Activated gamma-delta T cell treated with Interleukin-2 at 50 U/mL for 16 hours (primary cell): ENCODE results near the gene RASSF3.
A peak's percentile ranks its signal among the peaks of the same experiment; 100 is the strongest.

Experiments used
- DNase-seq: peaks from one replicate; pipeline ENCODE4 v3.0.0-alpha.2; 2020

RASSF3 gene

DNA sequence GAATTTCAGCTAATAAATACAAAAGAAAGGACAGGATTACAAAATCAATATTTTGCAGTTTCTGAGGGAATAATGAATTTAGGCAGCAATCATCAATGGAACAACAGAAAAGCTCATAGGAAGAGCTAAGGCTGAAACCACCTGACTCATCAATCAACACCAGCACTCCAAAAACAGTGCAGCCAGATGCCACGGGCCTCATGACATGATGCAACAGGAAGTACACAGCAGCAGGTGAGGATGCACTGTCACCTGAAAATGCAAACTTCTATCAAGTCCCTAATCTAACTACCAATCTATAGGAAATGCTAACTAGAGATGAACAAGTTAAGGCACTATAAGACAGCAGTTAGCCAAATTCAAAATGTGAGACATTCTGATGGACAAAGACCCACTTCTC lies 127.2 kb downstream of the RASSF3 start:
- DNase-seq, result peak; percentile 14

DNA sequence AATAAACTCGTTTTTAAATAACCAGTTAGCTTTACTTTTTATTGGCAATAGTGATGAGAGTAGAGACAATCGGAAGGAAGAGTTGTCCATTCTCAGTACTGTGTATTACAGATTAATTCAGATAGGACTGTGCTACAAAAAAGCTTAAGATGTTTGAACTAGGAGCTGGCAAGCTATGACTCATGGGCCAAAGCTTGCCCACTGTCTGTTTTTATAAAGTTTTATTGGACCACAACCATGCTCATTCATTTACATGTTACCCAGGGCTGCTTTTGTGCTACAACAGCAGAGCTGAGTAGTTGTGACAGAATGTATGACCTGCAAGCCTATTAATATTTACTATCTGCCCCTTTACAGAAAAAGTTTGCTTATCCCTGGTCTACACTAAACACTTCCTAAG lies 129.5 kb downstream of the RASSF3 start:
- DNase-seq, result no peak

DNA sequence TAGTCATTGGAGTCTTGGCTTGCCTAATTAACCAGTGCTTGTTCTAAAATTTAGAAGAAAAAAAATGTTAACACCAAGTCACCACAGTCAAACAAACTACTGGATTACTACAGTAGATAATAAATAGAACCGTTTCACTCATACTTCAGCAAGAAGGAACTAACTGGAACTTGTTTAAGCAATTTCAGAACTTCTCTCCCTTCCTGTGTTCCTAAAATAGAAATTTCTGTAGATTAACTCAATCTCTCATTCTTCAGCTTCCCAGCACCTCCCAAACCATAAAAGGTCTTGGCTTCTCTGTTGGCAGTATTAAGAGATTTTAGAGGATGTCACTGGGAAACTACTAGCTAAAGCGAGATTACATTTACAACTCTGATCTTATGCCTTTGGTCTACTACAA lies 130.4 kb downstream of the RASSF3 start:
- DNase-seq, result no peak

DNA sequence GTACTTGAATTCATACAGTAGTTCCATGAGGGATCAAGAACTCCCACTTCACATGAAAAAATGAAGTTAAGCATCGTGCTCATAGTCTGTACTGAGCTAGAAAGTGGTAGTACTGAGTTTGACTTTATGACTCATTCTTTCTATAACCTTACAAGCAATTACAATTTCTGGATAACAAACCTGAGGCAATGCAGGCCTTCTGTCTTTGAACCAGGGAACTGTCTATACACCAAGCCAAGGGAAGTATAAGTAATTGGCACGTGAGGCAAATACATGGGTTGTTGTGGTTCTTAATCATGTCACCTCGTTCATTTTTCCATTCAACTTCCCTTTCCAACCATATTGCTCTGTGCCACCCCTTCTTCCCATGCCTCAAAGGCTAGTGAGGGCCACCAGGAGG lies 132.1 kb downstream of the RASSF3 start:
- DNase-seq, result no peak

DNA sequence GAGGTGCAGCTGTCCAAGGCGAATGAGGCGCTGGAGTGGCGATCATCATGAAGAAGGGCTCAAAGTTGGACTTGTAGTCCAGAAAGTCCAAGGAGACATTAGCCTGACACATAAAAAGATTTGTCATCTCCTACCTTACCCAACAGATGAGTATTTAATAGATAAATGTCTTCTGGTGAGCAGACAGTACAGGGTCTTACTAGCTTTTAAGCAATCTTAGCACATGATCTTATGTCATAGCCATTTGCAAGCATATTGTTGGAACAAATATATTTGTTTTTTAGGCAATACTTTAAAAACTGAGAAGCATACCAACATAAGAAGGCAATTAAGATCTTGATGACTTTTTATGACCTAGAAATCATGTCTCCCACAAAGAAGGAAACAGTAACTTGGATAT lies 132.9 kb downstream of the RASSF3 start:
- no peak for DNase-seq

DNA sequence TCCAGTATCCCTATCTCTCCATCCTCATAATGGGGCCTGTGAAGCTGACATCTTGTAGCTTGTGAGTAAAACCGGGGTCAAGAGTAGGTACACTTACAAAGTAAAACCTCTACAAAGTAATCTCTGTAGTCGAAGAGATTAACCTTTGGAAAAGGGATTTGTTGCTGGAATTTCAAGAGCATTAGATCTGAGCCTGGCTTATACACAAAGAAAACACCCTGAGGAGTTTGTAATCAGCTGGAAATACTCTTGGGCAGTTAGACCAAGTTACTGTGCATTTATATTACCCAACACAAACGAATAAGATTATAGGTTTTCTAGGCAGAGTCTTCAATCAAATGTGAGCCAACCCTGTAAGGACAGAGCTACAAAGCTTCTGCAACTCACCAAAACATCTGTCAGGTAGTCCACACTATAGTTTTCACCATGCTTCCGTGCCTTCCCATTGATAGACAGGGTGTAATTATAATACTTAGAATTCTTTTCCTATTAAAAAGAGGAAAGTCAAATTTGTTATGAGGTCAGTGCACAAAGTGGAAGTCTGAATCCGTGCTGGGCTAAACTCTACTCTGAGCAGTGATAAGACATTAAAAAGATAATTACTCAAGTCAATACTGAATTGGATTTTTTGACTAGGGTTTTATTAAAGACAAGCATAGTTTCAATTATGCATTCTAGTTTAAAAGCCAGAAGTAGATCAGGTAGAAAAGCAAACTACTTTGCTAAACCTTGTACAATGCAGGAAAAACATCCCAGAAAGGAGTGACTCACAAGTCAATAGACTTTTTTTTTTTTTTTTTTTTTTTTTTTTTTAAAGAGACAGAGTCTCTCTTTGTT lies 134.3 kb downstream of the RASSF3 start:
- DNase-seq, result no peak

DNA sequence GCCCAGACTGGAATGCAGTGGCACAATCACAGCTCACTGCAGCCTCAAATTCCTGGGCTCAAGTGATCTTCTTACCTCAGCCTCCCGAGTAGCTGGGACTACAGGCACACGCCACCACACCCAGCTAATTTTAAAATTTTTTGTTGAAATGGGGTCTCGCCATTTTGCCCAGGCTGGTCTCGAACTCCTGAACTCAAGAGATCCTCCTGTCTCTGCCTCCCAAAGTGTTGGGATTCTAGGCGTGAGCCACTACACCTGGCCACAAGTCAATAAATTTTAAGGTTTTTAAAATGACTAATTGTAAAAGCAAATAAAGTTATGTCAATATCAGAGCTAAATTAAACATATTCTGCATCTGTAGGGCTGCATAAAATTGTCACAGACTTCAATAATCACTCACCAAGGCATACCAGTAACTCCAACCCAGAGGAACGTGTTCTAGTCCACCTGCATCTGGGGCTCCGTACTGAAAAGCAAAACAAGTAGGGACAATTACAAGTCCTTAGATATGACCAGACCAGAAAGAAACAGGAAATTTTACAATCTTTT lies 135.0 kb downstream of the RASSF3 start:
- no peak for DNase-seq

DNA sequence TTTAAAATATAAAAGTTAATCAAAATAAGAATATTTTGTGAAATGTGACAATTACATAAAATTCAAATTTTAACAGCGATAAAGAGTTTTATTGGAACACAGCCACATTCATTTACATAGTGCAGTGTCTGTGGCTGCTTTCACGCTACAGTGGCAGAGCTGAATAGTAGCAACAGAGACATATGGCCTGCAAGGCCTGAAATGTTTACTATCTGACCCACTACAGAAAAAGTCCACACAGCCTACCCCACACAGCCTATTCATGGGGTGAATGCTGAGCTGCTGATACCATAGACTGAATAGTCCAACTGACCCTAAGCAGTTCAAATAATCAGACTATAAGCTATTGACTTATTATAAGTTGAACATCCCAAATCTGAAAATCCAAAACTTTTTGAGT lies 135.7 kb downstream of the RASSF3 start:
- DNase-seq, result no peak

DNA sequence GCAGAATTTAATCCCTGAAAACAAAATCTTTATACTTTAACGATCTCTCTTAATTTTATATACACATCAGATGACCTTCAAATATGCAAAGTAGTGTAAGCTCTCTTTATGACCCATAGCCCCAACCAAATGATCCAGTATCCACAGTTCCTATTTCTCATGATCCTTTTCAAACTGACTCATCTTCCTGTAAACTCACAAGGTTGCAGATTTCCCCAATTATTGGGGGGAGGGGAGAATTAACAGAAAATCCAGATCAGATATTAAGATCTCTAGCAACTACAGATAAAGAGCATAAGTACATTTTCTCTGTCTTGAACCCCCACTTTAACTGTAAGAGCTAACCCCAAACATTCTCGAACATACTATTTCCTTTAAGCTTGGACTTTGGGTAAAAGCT lies 136.4 kb downstream of the RASSF3 start:
- no peak for DNase-seq
